Sigmoid colon (tissue), 7 donors: Measurements from ENCODE around the gene SLC16A3. TPM values are rescaled to one million over a fixed set of nuclear protein-coding genes. Genes with fewer than 3 reads are reported as not detected.

Experiments used
- DNase-seq: peaks from one replicate; pipeline ENCODE4 v3.0.0-alpha.2; 2019
- H3K27ac ChIP-seq, 4 donors: fragments of 200-600 bp; sonication (generic); one replicate each; pipeline ENCODE4 v1.5.1; 2016 to 2019; ENCODE audit warnings: mild to moderate bottlenecking in 1 of 4
- H3K27me3 ChIP-seq, 3 donors: fragments of 200-600 bp; sonication (generic); one replicate each; pipeline ENCODE4 v1.5.1; 2019; ENCODE audit warnings: mild to moderate bottlenecking in 1 of 3
- H3K36me3 ChIP-seq, 4 donors: fragments of 200-600 bp; sonication (generic); one replicate each; pipeline ENCODE4 v1.5.1; 2016 to 2019
- H3K4me1 ChIP-seq, 4 donors: fragments of 200-600 bp; sonication (generic); one replicate each; pipeline ENCODE4 v1.5.1; 2017 to 2019
- H3K4me3 ChIP-seq, 4 donors: fragments of 200-600 bp; sonication (generic); one replicate each; pipeline ENCODE4 v1.5.1; 2017 to 2019; ENCODE audit warnings: mild to moderate bottlenecking in 2 of 4, moderate library complexity in 1 of 4
- H3K9me3 ChIP-seq, 4 donors: fragments of 200-600 bp in 3 of 4; sonication (generic) in 3 of 4; one replicate each; pipeline versions ENCODE4 v1.5.1 to v1.6.1; 2013 to 2019
- EP300 ChIP-seq, 4 donors: sonication (generic); formaldehyde crosslinking; IDR thresholded peaks; one replicate each; pipeline ENCODE4 v1.6.1; 2017; ENCODE audit warnings: antibody characterized with exemption in 4 of 4
- POLR2A ChIP-seq, 2 donors: fragments of 450-650 bp; IDR thresholded peaks; one replicate each; pipeline ENCODE4 v1.6.1; 2016; ENCODE audit warnings: antibody characterized with exemption in 2 of 2, mild to moderate bottlenecking in 2 of 2, moderate library complexity in 2 of 2
- POLR2AphosphoS5 ChIP-seq, 4 donors: sonication (generic); formaldehyde crosslinking; IDR thresholded peaks; one replicate each; pipeline ENCODE4 v1.6.1; 2017; ENCODE audit warnings: antibody characterized with exemption in 4 of 4
- WGBS, 2 donors: extraction: QIAGEN DNeasy Blood & Tissue Kit; methylation state at CpG; one replicate each; pipeline ENCODE4 v1.1.7; 2013; 5-methylcytosine and 5-hydroxymethylcytosine counted together
- intact Hi-C: fragments of 100-400 bp; cut with DNase I; formaldehyde crosslinking; loops from one replicate; pipeline ENCODE4 v1.15.1; 2023
- polyA plus RNA-seq, 3 donors: library from polyadenylated mRNA; stranded (reverse); fragments of 200-250 nt; gene quantifications; one replicate each; pipeline ENCODE4 v1.2.3, GENCODE V29; 2013
- total RNA-seq, 4 donors: library from RNA; depleted of rRNA; stranded (reverse); fragments of >200 nt; gene quantifications; one replicate each; pipeline ENCODE4 v1.1.0, GENCODE V29; 2016
- TF ChIP-seq, protein P1 (sequence below), 4 experiments: fragments of 450-650 bp in 3 of 4; fragments of 200-600 bp in 1 of 4; IDR thresholded peaks; one replicate each; pipeline ENCODE4 v1.5.1; 2016 to 2019; ENCODE audit warnings: antibody characterized with exemption in 4 of 4, mild to moderate bottlenecking in 3 of 4, moderate library complexity in 2 of 4
- donor health status: healthy with polysubstance abuse.
- donor health status: Bipolar disorder and iron deficiency.
- donor health status: healthy.

The SLC16A3 gene
- total and polyA plus RNA-seq, 7 donors: 9.6 to 140 (median 12.6) TPM

DNA sequence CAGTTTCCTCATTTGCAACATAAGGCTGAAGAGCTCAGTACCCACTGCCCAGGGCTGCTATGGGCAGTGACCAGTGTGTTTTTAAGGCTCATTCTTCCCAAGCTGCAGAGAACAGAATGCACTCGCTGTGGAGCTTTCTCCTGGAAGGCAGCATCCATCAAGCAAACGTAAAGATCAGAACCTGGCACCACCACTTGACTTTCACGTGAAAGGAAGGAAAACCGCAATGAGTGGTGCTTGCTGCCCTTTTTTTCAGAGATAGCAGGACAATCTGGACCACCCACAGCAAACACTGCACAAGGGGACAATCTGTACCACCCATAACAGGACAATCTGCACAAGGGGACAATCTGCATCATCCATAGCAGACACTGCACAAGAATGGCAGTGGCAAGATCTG is 33.5 kb downstream of the SLC16A3 start:
- 84 to 89% methylated on average over 4 of the region's 4 CpGs for WGBS, 2 donors
- no peaks in the 10 kb centered on the region for H3K27me3 ChIP-seq
- peak overlapping the region in 1 of 4 donors; percentile 35 for H3K27ac ChIP-seq

GRCh38 chr17:82263641-82264040 is 34.8 kb downstream of the SLC16A3 start:
- H3K27me3 ChIP-seq: no peaks in the 10 kb centered on the region
- no peak for DNase-seq
- no peak overlapping the region for H3K4me3 ChIP-seq
- H3K36me3 ChIP-seq: peaks cover 33 to 78% (median 50%) of the 10 kb centered on the region in 4 donors
- intact Hi-C loops: no loop called here
- H3K4me1 ChIP-seq: peaks cover 0 to 37% (median 31%) of the 10 kb centered on the region in 4 donors
- peak overlapping the region in 2 of 4 donors; percentile 35 to 98 for H3K27ac ChIP-seq
- TF ChIP-seq POLR2AphosphoS5 (IDR thresholded peaks at IDR 0.05) (no peak), POLR2A (IDR thresholded peaks at IDR 0.05) (no peak), EP300 (IDR thresholded peaks at IDR 0.05) (no peak)
- TF ChIP-seq, protein P1, sequence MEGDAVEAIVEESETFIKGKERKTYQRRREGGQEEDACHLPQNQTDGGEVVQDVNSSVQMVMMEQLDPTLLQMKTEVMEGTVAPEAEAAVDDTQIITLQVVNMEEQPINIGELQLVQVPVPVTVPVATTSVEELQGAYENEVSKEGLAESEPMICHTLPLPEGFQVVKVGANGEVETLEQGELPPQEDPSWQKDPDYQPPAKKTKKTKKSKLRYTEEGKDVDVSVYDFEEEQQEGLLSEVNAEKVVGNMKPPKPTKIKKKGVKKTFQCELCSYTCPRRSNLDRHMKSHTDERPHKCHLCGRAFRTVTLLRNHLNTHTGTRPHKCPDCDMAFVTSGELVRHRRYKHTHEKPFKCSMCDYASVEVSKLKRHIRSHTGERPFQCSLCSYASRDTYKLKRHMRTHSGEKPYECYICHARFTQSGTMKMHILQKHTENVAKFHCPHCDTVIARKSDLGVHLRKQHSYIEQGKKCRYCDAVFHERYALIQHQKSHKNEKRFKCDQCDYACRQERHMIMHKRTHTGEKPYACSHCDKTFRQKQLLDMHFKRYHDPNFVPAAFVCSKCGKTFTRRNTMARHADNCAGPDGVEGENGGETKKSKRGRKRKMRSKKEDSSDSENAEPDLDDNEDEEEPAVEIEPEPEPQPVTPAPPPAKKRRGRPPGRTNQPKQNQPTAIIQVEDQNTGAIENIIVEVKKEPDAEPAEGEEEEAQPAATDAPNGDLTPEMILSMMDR (IDR thresholded peaks at IDR 0.05): no peak
- WGBS, 2 donors: 55 to 87% methylated on average over 9 of the region's 9 CpGs
- H3K9me3 ChIP-seq: no peaks in the 10 kb centered on the region

More for the DNA sequence above, 33.5 kb downstream of the SLC16A3 start:
- TF ChIP-seq POLR2A (IDR thresholded peaks at IDR 0.05) (no peak), EP300 (IDR thresholded peaks at IDR 0.05) (no peak)
- TF ChIP-seq, protein P1 (IDR thresholded peaks at IDR 0.05): no peak
- intact Hi-C loops: no loop called here
- H3K4me1 ChIP-seq: peaks cover 0 to 30% (median 21%) of the 10 kb centered on the region in 4 donors
- DNase-seq: no peak
- peaks cover 33 to 91% (median 50%) of the 10 kb centered on the region in 4 donors for H3K36me3 ChIP-seq
- H3K4me3 ChIP-seq: no peak overlapping the region
- no peaks in the 10 kb centered on the region for H3K9me3 ChIP-seq

DNA sequence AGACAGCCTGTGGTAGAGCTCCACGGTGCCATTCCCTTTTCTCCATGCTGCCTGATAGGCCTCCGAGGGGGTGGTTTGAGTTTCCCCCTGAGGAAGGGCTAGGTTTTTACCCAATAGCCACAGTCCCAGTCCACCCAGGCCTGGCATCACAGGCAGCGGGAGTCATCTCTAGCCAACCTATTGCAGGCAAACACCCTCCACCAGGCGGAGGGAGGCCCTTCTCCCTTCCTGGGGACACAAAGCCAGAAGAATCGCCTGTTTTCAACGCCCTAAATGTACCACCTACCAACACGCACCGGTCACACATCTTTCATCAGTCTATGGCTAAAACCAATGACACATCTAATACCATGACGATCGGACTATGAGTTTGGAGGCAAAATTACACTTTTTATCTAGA is 37.3 kb downstream of the SLC16A3 start:
- H3K4me3 ChIP-seq: no peak overlapping the region
- H3K27me3 ChIP-seq: no peaks in the 10 kb centered on the region
- WGBS, 2 donors: 89 to 94% methylated on average over 10 of the region's 10 CpGs
- intact Hi-C loops: loop anchor here (2.0 kb wide), 1 partner anchor 19 kb away; no protein-coding TSS in a partner anchor
- peaks cover 0 to 62% (median 56%) of the 10 kb centered on the region in 4 donors for H3K4me1 ChIP-seq
- peaks cover 32 to 63% (median 38%) of the 10 kb centered on the region in 4 donors for H3K36me3 ChIP-seq
- TF ChIP-seq POLR2A (IDR thresholded peaks at IDR 0.05): no peak
- TF ChIP-seq, protein P1 (IDR thresholded peaks at IDR 0.05): no peak
- TF ChIP-seq EP300 (IDR thresholded peaks at IDR 0.05): no peak
- no peak for TF ChIP-seq POLR2AphosphoS5 (IDR thresholded peaks at IDR 0.05)
- no peaks in the 10 kb centered on the region for H3K9me3 ChIP-seq
- DNase-seq: no peak
- peak overlapping the region; percentile 89 to 100 (median 98) for H3K27ac ChIP-seq

DNA sequence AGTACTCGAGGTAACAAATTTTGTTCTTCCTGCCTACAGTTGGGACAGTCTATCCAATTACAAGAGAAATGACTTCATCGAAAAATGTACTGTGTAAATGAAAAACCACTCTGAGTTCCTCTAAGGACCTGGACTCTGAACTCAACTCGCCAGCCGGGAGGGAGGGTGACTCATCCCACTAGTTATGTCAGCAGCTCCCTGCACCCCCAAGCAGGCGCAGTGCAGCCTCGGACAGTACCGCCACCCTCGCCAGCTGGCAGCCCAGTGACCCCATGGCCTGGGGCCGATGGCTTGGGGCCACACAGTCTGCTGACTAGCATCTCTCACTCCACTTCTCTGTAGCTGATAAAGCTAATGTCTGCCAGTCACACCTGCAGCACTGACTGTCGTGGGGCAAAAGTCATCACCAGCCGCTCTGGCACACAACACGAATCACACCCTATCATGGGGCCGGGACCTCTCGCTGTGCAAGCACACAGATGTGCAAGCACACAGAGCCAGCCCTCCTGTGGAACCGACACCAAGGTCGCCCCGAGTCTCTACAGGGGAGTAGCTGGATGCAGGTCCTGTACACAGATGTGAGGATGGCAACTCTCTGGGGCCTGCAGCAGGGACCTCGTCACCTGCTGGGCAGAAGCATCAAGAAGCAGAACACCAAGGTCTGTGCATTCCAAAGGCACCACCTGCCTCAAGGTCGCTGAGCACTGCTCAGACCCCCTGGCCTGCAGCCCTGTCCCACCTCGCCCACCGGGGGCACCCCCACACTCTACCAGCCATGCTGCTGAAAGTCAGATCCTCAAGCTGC is 38.9 kb downstream of the SLC16A3 start:
- DNase-seq: peak; percentile 98
- WGBS, 2 donors: 7 to 45% methylated on average over 21 of the region's 21 CpGs

More for the DNA sequence above, 38.9 kb downstream of the SLC16A3 start:
- no peak for TF ChIP-seq POLR2A (IDR thresholded peaks at IDR 0.05)
- peak in 2 of 4 donors; percentile 0 to 82 for TF ChIP-seq EP300 (IDR thresholded peaks at IDR 0.05)
- TF ChIP-seq, protein P1 (IDR thresholded peaks at IDR 0.05): no peak
- peak; percentile 16 to 89 (median 63) for TF ChIP-seq POLR2AphosphoS5 (IDR thresholded peaks at IDR 0.05)
- Histone ChIP-seq H3K27ac (peak overlapping the region; percentile 89 to 100 (median 98)), H3K9me3 (no peaks in the 10 kb centered on the region), H3K4me1 (peaks cover 0 to 75% (median 70%) of the 10 kb centered on the region in 4 donors), H3K36me3 (peaks cover 22 to 56% (median 29%) of the 10 kb centered on the region in 4 donors), H3K27me3 (no peaks in the 10 kb centered on the region), H3K4me3 (peak overlapping the region in 3 of 4 donors; percentile 26 to 35 (median 27))
- intact Hi-C loops: loop anchor here (2.0 kb wide), 1 partner anchor 21 kb away; no protein-coding TSS in a partner anchor
